ENCODE results near the gene KRTAP10-7. TPM values are rescaled to one million over a fixed set of nuclear protein-coding genes. Genes with fewer than 3 reads are reported as not detected.
"Not testable (repeated sequence)": the region's sequence is repeated elsewhere in the genome, so short reads cannot be mapped to it uniquely, and the experiment has no call there.

KRTAP10-7 gene
- total RNA-seq, 1 donor from 2014 or later: not detected

GRCh38 chr21:44637018-44637850 lies 36.8 kb downstream of the KRTAP10-7 start, which contains the start of gene KRTAP10-10:
Gene KRTAP10-10, plus strand, starts transcription at chr21:44637356. Its CDS starts 62 bp downstream, at chr21:44637418.
- DNase-seq: no peak

- not testable (repeated sequence) for DNase-seq
Observed at GRCh38 chr21:44637851-44638348, 37.5 kb downstream of the KRTAP10-7 start.

GRCh38 chr21:44638506-44639330 lies 38.3 kb downstream of the KRTAP10-7 start:
- DNase-seq: not testable (repeated sequence)

- DNase-seq: no peak
Observed at GRCh38 chr21:44639331-44639655, 38.9 kb downstream of the KRTAP10-7 start.

GRCh38 chr21:44640761-44641160 lies 40.4 kb downstream of the KRTAP10-7 start:
- DNase-seq: no peak

DNA sequence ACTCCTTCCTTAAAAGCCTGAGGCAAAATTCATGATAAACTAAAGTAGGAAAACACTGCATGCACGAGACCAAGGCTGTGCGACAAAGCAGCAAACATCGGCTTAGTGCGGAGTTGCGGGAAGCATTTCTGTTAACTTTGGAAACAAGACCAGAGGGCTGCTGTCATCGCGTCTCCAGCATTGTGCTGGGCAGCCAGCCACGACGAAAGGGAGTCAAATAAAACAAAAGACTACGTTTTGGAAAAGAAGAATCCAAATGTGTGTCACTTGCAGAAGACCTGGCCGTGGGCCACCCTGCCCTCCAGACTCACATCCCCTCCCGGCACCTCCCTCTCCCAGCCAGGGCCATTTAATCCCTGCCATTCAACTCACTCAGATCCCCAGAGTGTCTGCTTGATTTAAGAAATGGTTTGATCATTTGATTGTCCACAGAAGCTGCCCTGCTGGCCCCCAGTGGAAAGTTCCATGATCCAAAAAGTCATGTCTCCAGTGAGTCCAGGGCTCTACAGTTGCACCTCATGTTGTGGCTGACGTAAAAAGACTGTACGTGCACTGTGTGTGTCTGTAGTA lies 43.4 kb downstream of the KRTAP10-7 start:
- no peak for DNase-seq

GRCh38 chr21:44644878-44645277 lies 44.5 kb downstream of the KRTAP10-7 start:
- no peak for DNase-seq

GRCh38 chr21:44646366-44647221 lies 46.2 kb downstream of the KRTAP10-7 start, which contains the start of gene KRTAP10-11:
Gene KRTAP10-11, plus strand, starts transcription at chr21:44646414. Its CDS starts 45 bp downstream, at chr21:44646459.
- DNase-seq: not testable (repeated sequence)

DNA sequence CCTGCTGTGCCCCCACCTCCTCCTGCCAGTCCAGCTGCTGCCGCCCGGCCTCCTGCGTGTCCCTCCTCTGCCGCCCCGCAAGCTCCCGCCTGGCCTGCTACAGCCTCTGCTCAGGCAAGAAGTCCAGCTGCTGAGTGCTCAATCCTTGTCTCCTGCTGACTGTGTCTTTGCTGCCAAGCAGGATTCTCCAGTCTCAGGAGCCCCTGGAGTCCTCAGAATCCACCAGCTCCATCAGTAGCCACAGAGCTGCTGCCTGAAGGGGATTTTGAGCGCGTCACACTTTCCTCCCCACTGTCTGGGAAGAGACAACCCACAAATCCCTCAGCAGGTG lies 46.8 kb downstream of the KRTAP10-7 start:
- no peak for DNase-seq

- DNase-seq: no peak
Observed at GRCh38 chr21:44648557-44649311, 48.3 kb downstream of the KRTAP10-7 start.

- DNase-seq: no peak
Observed at GRCh38 chr21:44649521-44650100, 49.2 kb downstream of the KRTAP10-7 start.

- no peak for DNase-seq
Observed at GRCh38 chr21:44650265-44650972, 50.0 kb downstream of the KRTAP10-7 start.

- no peak for DNase-seq
Observed at GRCh38 chr21:44650973-44651675, 50.7 kb downstream of the KRTAP10-7 start.

Other genes with a start within 250 kb of the KRTAP10-7 start
- gene TRPM2, start 247.0 kb upstream of the KRTAP10-7 start, total RNA-seq: 1.8 and 3.2 TPM in 2 replicates
- gene LRRC3, start 145.1 kb upstream of the KRTAP10-7 start, total RNA-seq: 1.9 and 2.1 TPM in 2 replicates
- gene KRTAP10-1, start 60.4 kb upstream of the KRTAP10-7 start, total RNA-seq: not detected in 2 replicates
- gene KRTAP10-2, start 49.1 kb upstream of the KRTAP10-7 start, total RNA-seq: not detected in 2 replicates
- not detected in 2 replicates for gene KRTAP10-3, start 41.8 kb upstream of the KRTAP10-7 start, total RNA-seq
- gene KRTAP10-4, start 26.9 kb upstream of the KRTAP10-7 start, total RNA-seq: not detected in 2 replicates
- not detected in 2 replicates for gene KRTAP10-5, start 20.0 kb upstream of the KRTAP10-7 start, total RNA-seq
- not detected in 2 replicates for gene KRTAP10-6, start 8.1 kb upstream of the KRTAP10-7 start, total RNA-seq
- not detected in 2 replicates for gene KRTAP10-8, start 11.5 kb downstream of the KRTAP10-7 start, total RNA-seq
- gene KRTAP10-9, start 26.5 kb downstream of the KRTAP10-7 start, total RNA-seq: not detected in 2 replicates
- not detected in 2 replicates for gene KRTAP10-10, start 36.8 kb downstream of the KRTAP10-7 start, total RNA-seq
- gene KRTAP10-11, start 45.8 kb downstream of the KRTAP10-7 start, total RNA-seq: not detected in 2 replicates
- gene KRTAP12-4, start 54.1 kb downstream of the KRTAP10-7 start, total RNA-seq: not detected in 2 replicates
- not detected in 2 replicates for gene KRTAP12-3, start 57.3 kb downstream of the KRTAP10-7 start, total RNA-seq
- gene KRTAP12-2, start 66.3 kb downstream of the KRTAP10-7 start, total RNA-seq: not detected in 2 replicates
- not detected in 2 replicates for gene KRTAP12-1, start 81.6 kb downstream of the KRTAP10-7 start, total RNA-seq
- not detected in 2 replicates for gene KRTAP10-12, start 96.6 kb downstream of the KRTAP10-7 start, total RNA-seq
- gene TSPEAR, start 111.0 kb downstream of the KRTAP10-7 start, total RNA-seq: 0.47 and 1.0 TPM in 2 replicates
- gene UBE2G2, start 201.2 kb downstream of the KRTAP10-7 start, total RNA-seq: 74.1 and 85.3 TPM in 2 replicates
- 75.2 and 107 TPM in 2 replicates for gene SUMO3, start 217.5 kb downstream of the KRTAP10-7 start, total RNA-seq